HEK293T (cell line): ENCODE measurements around the gene FAM124B.

Experiments
- CTCF ChIA-PET: fragments of 350-600 bp; formaldehyde crosslinking; extraction: SDS; loops from one replicate; lab custom pipeline; 2021; ENCODE audit warnings: antibody characterized with exemption, inconsistent platforms; lab: Yijun Ruan, JAX
- POLR2A ChIA-PET: fragments of 350-600 bp; formaldehyde crosslinking; extraction: SDS; loops from one replicate; lab custom pipeline; 2020; ENCODE audit warnings: antibody characterized with exemption, inconsistent platforms; lab: Yijun Ruan, JAX
- DNase-seq: peaks from one replicate; pipeline ENCODE4 v3.0.0; 2012; ENCODE audit warnings: mixed read lengths; ENCODE audit errors: extremely low spot score
- ARNT ChIP-seq: fragments of 450-650 bp; IDR thresholded peaks from 2 replicates; pipeline ENCODE4 v1.6.1; 2017; ENCODE audit warnings: mild to moderate bottlenecking
- BHLHE40 ChIP-seq: fragments of 450-650 bp; IDR thresholded peaks from 2 replicates; pipeline ENCODE4 v1.6.1; 2016; ENCODE audit warnings: mild to moderate bottlenecking, moderate library complexity, borderline replicate concordance
- CTBP1 ChIP-seq: fragments of 450-650 bp; IDR thresholded peaks from 2 replicates; pipeline ENCODE4 v1.6.1; 2016; ENCODE audit warnings: borderline replicate concordance
- ELF4 ChIP-seq: fragments of 450-650 bp; IDR thresholded peaks from 2 replicates; pipeline ENCODE4 v1.6.1; 2017; ENCODE audit warnings: antibody characterized with exemption
- FOXA1 ChIP-seq: fragments of 450-650 bp; IDR thresholded peaks from 2 replicates; pipeline ENCODE4 v1.6.1; 2016; ENCODE audit warnings: mild to moderate bottlenecking
- FOXK2 ChIP-seq: fragments of 450-650 bp; IDR thresholded peaks from 2 replicates; pipeline ENCODE4 v1.6.1; 2016; ENCODE audit warnings: mild to moderate bottlenecking
- FOXM1 ChIP-seq: fragments of 450-650 bp; IDR thresholded peaks from 2 replicates; pipeline ENCODE4 v1.6.1; 2017; ENCODE audit warnings: mild to moderate bottlenecking, borderline replicate concordance
- HDGF ChIP-seq: fragments of 450-650 bp; IDR thresholded peaks from 2 replicates; pipeline ENCODE4 v1.6.1; 2017; ENCODE audit warnings: antibody characterized with exemption, borderline replicate concordance
- L3MBTL2 ChIP-seq: fragments of 450-650 bp; conservative IDR thresholded peaks from 2 replicates; pipeline ENCODE4 v1.6.1; 2016; ENCODE audit warnings: mild to moderate bottlenecking
- LEF1 ChIP-seq: fragments of 450-650 bp; IDR thresholded peaks from 2 replicates; pipeline ENCODE4 v1.6.1; 2017; ENCODE audit warnings: mild to moderate bottlenecking, borderline replicate concordance
- NFRKB ChIP-seq: fragments of 450-650 bp; IDR thresholded peaks from 2 replicates; pipeline ENCODE4 v1.6.1; 2016; ENCODE audit warnings: mild to moderate bottlenecking, moderate library complexity
- SP1 ChIP-seq: fragments of 450-650 bp; IDR thresholded peaks from 2 replicates; pipeline ENCODE4 v1.6.1; 2017
- SUZ12 ChIP-seq: fragments of 450-650 bp; IDR thresholded peaks from 2 replicates; pipeline ENCODE4 v1.6.1; 2016; ENCODE audit warnings: mild to moderate bottlenecking
- TARDBP ChIP-seq: fragments of 450-650 bp; IDR thresholded peaks from 2 replicates; pipeline ENCODE4 v1.6.1; 2016
- ZNF384 ChIP-seq: fragments of 450-650 bp; IDR thresholded peaks from 2 replicates; pipeline ENCODE4 v1.6.1; 2016
- TF ChIP-seq, protein P1 (sequence below): fragments of 450-650 bp; IDR thresholded peaks from 2 replicates; pipeline ENCODE4 v1.6.1; 2016

The FAM124B gene

DNA sequence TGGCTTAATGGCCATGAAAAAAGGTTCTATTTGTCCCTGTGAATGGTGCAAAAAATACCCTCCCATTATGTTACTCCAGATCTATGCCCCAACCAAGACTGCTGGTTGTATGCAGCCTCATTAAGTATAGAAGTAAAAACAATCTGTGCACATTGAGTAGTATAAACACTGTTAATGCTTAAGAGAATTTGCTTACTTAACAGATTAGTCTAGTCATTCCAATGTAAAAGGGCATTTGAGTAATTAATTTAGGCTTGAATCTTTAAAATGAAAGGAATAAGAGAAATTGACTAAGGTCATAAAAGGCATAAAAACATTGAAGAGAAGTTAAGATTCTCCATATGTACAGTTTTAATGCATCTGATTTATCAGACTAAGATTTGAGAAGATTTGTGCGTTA, 51.2 kb downstream of the FAM124B start:
- DNase-seq, result no peak
- POLR2A ChIA-PET, result no interaction called here
- CTCF ChIA-PET, result no interaction called here
- TF ChIP-seq LEF1, result no peak
- TF ChIP-seq CTBP1, result no peak
- TF ChIP-seq SP1, result no peak
- no peak for TF ChIP-seq NFRKB
- TF ChIP-seq ZNF384, result no peak
- TF ChIP-seq TARDBP, result no peak
- TF ChIP-seq FOXM1, result no peak
- no peak for TF ChIP-seq SUZ12

DNA sequence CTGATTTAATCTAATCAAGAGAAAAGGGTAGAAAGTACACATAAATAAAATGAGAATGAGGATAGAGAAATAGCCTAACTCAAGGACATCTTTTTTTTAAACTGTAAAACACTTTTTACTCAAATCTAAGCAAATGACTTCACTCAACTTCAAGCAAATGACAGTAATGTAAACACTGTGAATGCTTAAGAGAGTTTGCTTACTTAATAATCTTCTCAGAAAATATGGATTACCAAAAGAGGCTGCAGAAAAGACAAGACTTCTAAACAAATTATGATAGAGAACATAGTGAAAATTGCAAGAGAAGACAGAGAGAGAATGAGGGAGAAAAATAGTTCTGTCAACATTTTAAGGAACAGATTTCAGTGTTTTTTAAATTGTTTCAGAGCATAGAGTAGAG, 52.5 kb downstream of the FAM124B start:
- CTCF ChIA-PET, result no interaction called here
- POLR2A ChIA-PET, result no interaction called here
- no peak for TF ChIP-seq LEF1
- TF ChIP-seq SP1, result no peak
- DNase-seq, result no peak

DNA sequence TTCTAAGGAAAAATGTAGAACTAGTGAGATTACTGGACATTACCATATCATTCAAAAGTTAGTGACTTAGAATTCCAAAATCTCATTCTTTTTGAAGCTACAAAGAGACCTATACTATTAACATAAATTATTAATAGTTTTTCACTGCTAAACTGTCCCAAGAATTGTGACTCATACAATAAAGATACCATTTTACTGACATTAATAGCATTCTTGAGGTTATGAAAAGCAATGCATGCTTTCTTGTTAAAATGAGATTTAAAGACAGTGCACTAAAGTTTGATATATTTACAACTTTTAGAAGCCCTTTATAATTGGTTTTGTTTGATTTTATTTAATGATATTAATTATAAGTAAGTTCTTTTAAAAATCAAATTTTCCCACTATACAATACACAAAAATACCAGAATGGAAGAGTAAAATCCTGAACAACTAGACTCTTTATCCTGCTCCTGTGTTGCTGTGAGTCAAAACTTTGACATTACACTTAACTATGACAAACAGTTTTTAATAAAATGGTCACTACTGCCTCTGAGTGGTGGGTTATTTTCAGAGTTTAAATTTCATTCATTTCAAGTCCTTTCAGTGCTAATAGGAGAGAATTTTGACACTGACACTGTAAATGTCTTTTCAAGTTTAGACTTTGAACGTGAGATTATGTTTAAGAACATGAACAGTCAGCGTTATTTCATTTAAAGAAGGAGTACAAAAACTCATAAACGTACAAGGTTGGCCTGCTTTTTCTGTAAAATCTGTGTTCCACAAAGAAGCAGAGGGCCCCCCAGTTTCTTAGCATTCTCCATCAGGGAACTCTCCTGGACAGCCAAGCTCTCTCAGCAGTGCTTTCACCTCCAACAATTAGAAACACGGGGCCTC, 54.5 kb downstream of the FAM124B start:
- TF ChIP-seq BHLHE40, result no peak
- TF ChIP-seq TARDBP, result no peak
- ChIA-PET CTCF (no interaction called here), POLR2A (no interaction called here)
- DNase-seq, result no peak

DNA sequence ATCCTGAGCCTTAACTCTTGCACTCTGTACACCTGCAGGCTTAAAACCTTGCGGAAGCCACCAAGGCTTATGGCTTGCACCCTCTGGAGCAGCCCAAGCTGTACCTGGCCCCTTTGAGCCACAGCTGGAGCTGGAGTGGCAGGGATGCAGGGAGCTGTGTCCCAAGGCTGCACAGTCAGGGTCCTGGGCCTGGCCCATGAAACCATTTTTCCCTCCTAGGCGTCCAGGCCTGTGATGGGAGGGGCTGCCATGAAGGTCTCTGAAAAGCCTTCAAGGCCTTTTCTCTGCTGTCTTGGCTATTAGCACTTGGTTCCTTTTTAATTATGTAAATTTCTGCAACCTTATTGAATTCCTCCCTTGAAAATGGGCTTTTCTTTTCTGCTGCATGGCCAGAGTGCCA, 56.4 kb downstream of the FAM124B start:
- no peak for DNase-seq
- ChIA-PET CTCF (no interaction called here), POLR2A (no interaction called here)
- TF ChIP-seq ELF4 (no peak), L3MBTL2 (no peak), SUZ12 (no peak), NFRKB (no peak), LEF1 (no peak)

DNA sequence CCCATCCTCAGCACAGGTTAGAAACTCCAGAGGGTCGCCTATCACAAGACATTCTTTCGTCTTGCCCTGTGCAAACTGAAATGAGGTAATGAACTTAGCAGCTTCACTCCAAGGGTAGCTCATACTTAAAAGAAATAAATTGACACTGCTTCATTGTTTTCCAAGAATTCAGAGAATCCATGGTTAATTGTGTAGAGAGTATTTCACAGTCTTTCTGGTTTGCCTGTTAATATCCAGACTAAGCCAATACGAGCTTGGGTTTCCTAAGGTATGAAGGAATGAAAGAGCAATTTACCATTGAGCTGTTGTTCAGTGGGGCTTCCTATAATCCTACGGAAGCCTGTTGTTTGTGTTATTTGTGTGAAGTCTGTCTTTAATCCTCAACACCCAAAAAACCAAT, 58.7 kb downstream of the FAM124B start:
- POLR2A ChIA-PET, result no interaction called here
- CTCF ChIA-PET, result interaction anchor here (0.6 kb wide), 1 partner anchor 17 kb away, joined by 3 read pairs; no protein-coding TSS in a partner anchor
- TF ChIP-seq HDGF (no peak), FOXK2 (no peak), NFRKB (no peak), ELF4 (no peak), CTBP1 (no peak), SUZ12 (no peak), FOXM1 (no peak), ARNT (no peak), BHLHE40 (no peak)
- no peak for DNase-seq

DNA sequence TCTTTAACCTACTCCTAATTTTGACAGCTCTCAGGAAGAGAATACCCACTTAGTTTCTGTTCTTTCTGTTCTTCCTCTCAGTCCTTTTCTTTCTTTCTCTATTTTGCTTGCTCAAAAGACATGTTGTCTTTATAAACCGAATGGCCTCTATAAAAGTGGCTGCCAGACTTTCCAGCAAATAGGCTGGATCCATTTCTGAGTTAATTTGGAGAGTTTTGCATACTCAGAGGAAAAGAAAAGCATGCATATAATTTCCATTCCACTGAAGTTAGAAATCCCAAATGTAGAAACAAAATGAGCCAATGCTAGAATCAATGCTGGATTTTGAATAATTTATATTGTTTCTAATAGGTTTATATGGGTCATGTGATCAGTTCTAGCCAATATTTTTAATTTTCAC, 65.9 kb downstream of the FAM124B start:
- no peak for TF ChIP-seq CTBP1
- TF ChIP-seq, protein P1, sequence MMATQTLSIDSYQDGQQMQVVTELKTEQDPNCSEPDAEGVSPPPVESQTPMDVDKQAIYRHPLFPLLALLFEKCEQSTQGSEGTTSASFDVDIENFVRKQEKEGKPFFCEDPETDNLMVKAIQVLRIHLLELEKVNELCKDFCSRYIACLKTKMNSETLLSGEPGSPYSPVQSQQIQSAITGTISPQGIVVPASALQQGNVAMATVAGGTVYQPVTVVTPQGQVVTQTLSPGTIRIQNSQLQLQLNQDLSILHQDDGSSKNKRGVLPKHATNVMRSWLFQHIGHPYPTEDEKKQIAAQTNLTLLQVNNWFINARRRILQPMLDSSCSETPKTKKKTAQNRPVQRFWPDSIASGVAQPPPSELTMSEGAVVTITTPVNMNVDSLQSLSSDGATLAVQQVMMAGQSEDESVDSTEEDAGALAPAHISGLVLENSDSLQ, result no peak
- no peak for TF ChIP-seq FOXM1
- no peak for TF ChIP-seq BHLHE40
- no peak for TF ChIP-seq ELF4
- TF ChIP-seq TARDBP, result no peak
- TF ChIP-seq SUZ12, result no peak
- TF ChIP-seq ARNT, result no peak
- TF ChIP-seq NFRKB, result no peak
- no peak for TF ChIP-seq FOXA1
- no peak for TF ChIP-seq LEF1
- TF ChIP-seq HDGF, result no peak
- no peak for TF ChIP-seq L3MBTL2
- no peak for TF ChIP-seq ZNF384
- no peak for TF ChIP-seq FOXK2
- no peak for TF ChIP-seq SP1
- CTCF ChIA-PET, result no interaction called here
- no peak for DNase-seq
- POLR2A ChIA-PET, result no interaction called here

DNA sequence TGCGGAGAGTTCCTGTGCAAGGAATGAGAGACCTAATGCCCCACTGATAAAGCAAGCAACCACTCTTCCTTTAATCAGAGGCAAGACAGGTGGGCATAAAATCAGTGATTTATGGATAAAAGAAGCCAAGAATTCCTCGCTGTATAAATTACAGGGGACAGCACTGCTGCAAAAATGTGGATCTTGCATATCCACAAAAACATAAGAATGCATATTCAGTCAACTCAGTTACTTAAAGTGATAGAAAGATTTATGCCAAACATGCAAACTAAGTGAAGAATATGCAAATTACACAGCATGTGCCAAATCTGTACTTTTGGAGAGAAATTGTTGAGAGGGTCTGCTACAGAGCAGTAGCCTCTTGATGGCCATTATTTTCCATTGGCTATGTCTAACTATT, 67.2 kb downstream of the FAM124B start:
- ChIA-PET POLR2A (no interaction called here), CTCF (no interaction called here)
- no peak for DNase-seq
- TF ChIP-seq TARDBP (no peak), ARNT (no peak), ZNF384 (no peak), ELF4 (no peak), HDGF (no peak), FOXK2 (no peak), SUZ12 (no peak), L3MBTL2 (no peak), BHLHE40 (no peak), FOXA1 (no peak), LEF1 (no peak), CTBP1 (no peak), FOXM1 (no peak), NFRKB (no peak), SP1 (no peak)
- TF ChIP-seq, protein P1, result no peak
